GM18526 (cell line): Measurements from ENCODE around the gene SH3RF2.

ENCODE experiments used
- POLR2A ChIP-seq: IDR thresholded peaks from 3 replicates; pipeline ENCODE4 v1.6.1; 2011; ENCODE audit not compliant: insufficient read length; ENCODE audit errors: extremely low read depth

SH3RF2 gene

GRCh38 chr5:146005264-146005663 lies 68.9 kb downstream of the SH3RF2 start:
- no peak for TF ChIP-seq POLR2A

- no peak for TF ChIP-seq POLR2A
These were observed 69.3 kb downstream of the SH3RF2 start for GRCh38 chr5:146005723-146006122.

GRCh38 chr5:146006470-146007190 lies 70.3 kb downstream of the SH3RF2 start:
- TF ChIP-seq POLR2A, result no peak

GRCh38 chr5:146007270-146007669 lies 70.9 kb downstream of the SH3RF2 start:
- TF ChIP-seq POLR2A, result no peak

GRCh38 chr5:146007989-146008388 lies 71.6 kb downstream of the SH3RF2 start:
- no peak for TF ChIP-seq POLR2A

GRCh38 chr5:146009020-146009419 lies 72.6 kb downstream of the SH3RF2 start:
- TF ChIP-seq POLR2A, result no peak

- no peak for TF ChIP-seq POLR2A
These were observed 77.4 kb downstream of the SH3RF2 start for GRCh38 chr5:146013761-146014160.

GRCh38 chr5:146015001-146015400 lies 78.6 kb downstream of the SH3RF2 start:
- no peak for TF ChIP-seq POLR2A

- no peak for TF ChIP-seq POLR2A
These were observed 80.5 kb downstream of the SH3RF2 start for GRCh38 chr5:146016764-146017484.

- no peak for TF ChIP-seq POLR2A
These were observed 82.4 kb downstream of the SH3RF2 start for GRCh38 chr5:146018514-146019375.

- TF ChIP-seq POLR2A, result no peak
These were observed 83.7 kb downstream of the SH3RF2 start for GRCh38 chr5:146020100-146020499.

GRCh38 chr5:146024034-146024433 lies 87.7 kb downstream of the SH3RF2 start:
- TF ChIP-seq POLR2A, result no peak

- no peak for TF ChIP-seq POLR2A
These were observed 88.8 kb downstream of the SH3RF2 start for GRCh38 chr5:146025114-146025680.

- TF ChIP-seq POLR2A, result no peak
These were observed 89.3 kb downstream of the SH3RF2 start for GRCh38 chr5:146025681-146026080.

GRCh38 chr5:146026307-146027010 lies 90.1 kb downstream of the SH3RF2 start:
- TF ChIP-seq POLR2A, result no peak
